Measurements from ENCODE around the gene RTL5. TPM values are rescaled to one million over a fixed set of nuclear protein-coding genes. Genes with fewer than 3 reads are reported as not detected.
A peak's percentile ranks its signal among the peaks of the same experiment; 100 is the strongest.

The RTL5 gene
- total and polyA plus RNA-seq, 10 of the 15 experiments (the other 5 are each of a cell fraction or from before 2014, with no cell fraction given) = under 0.01 to 0.10 (median 0.03) TPM; not detected in 5

- TF ChIP-seq, protein P1, sequence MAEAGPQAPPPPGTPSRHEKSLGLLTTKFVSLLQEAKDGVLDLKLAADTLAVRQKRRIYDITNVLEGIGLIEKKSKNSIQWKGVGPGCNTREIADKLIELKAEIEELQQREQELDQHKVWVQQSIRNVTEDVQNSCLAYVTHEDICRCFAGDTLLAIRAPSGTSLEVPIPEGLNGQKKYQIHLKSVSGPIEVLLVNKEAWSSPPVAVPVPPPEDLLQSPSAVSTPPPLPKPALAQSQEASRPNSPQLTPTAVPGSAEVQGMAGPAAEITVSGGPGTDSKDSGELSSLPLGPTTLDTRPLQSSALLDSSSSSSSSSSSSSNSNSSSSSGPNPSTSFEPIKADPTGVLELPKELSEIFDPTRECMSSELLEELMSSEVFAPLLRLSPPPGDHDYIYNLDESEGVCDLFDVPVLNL (IDR thresholded peaks at IDR 0.05; ENCODE audit: low read depth, low read length) = no peak
- TF ChIP-seq SP1 (IDR thresholded peaks at IDR 0.05; ENCODE audit: low read depth, low read length) (no peak), BRCA1 (IDR thresholded peaks at IDR 0.05; ENCODE audit: low read depth, low read length) (no peak)
Measured at GRCh38 chrX:72129661-72130060, 2.1 kb downstream of the RTL5 start (continued).

DNA sequence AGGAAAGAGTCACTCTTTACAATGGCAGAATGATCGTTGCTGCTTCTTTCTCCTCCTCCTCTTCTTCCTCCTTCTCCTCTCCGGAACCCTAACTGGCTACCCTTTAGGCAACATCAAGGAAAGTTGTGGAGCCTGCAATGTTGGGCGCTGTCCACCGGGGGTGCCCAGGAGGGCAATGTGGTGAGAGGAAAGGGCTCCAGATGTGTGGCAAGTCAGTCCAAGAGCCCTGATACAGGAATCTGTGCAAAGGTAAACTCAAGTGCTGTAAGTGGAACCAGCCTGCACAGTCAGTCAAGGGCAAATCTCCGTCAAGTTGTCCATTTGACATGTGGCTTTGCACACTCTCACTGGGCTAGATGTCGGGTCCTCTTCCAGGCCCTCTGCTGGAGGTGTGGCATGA lies 2.8 kb downstream of the RTL5 start:
- Histone ChIP-seq H3K79me2 (ENCODE audit: control insufficient read depth, insufficient read depth, low read length) (no peaks in the 10 kb centered on the region), H3K27me3 (replicated peaks in 1 of 2; ENCODE audit: control insufficient read depth in 2 of 2, insufficient read depth in 2 of 2, low read length in 1 of 2) (peaks cover 0 to 8% of the 10 kb centered on the region in 2 experiments), H3K4me2 (ENCODE audit: control insufficient read depth, insufficient read depth) (no peak overlapping the region), H3K4me3 (no peak overlapping the region), H3K36me3 (ENCODE audit: control insufficient read depth in 2 of 2, insufficient read depth in 2 of 2, low read length in 1 of 2) (no peaks in the 10 kb centered on the region), H4K20me1 (ENCODE audit: control insufficient read depth, insufficient read depth) (no peaks in the 10 kb centered on the region), H3K4me1 (ENCODE audit: control insufficient read depth, insufficient read depth, low read length) (0 out of 2 replicates have a peak, but pooled peaks cover 2% of the 10 kb centered on the region), H2AFZ (ENCODE audit: control insufficient read depth, low read depth, low read length) (no peak overlapping the region), H3K9me3 (replicated peaks; ENCODE audit: control insufficient read depth, insufficient read depth, low read length) (no peaks in the 10 kb centered on the region; the same call in 2 of the 3 replicates), H3K27ac (ENCODE audit: control insufficient read depth, insufficient read depth) (no peak overlapping the region), H3K9ac (ENCODE audit: control insufficient read depth, insufficient read depth, low read length) (no peak overlapping the region)
- ChIA-PET RAD21 (ENCODE audit: unreplicated experiment) (no interaction called here), POLR2A (no interaction called here), CTCF (interaction anchor here (1.0 to 9.8 kb wide), 2 partner anchors 108 to 129 kb away, joined by 3 to 81 read pairs; no protein-coding TSS in a partner anchor), SMC1A (ENCODE audit: uncharacterized antibody, unreplicated experiment) (no interaction called here)
- DNase-seq (ENCODE audit: low read depth, low spot score) = no peak
- in situ Hi-C loops (cut with MboI) = loop anchor here (5.0 kb wide), 2 partner anchors 107 to 132 kb away; no protein-coding TSS in a partner anchor
- intact Hi-C loops (cut with micrococcal nuclease; ENCODE audit: unreplicated experiment) = loop anchor here (5.0 kb wide), 1 partner anchor 53 kb away; the partner anchor contains the start of gene PIN4
- no peak for FAIRE-seq
- no TSS peak for BruUV-seq (replicated peaks)
- 48% methylated on average over 4 of the region's 6 CpGs for WGBS (ENCODE audit: insufficient coverage, insufficient replicate concordance, low lambda C conversion rate, missing lambda C conversion rate)
- 0 out of 3 replicates have a peak, but pooled peaks have one; percentile 15 for ATAC-seq
- TF ChIP-seq, protein P2, sequence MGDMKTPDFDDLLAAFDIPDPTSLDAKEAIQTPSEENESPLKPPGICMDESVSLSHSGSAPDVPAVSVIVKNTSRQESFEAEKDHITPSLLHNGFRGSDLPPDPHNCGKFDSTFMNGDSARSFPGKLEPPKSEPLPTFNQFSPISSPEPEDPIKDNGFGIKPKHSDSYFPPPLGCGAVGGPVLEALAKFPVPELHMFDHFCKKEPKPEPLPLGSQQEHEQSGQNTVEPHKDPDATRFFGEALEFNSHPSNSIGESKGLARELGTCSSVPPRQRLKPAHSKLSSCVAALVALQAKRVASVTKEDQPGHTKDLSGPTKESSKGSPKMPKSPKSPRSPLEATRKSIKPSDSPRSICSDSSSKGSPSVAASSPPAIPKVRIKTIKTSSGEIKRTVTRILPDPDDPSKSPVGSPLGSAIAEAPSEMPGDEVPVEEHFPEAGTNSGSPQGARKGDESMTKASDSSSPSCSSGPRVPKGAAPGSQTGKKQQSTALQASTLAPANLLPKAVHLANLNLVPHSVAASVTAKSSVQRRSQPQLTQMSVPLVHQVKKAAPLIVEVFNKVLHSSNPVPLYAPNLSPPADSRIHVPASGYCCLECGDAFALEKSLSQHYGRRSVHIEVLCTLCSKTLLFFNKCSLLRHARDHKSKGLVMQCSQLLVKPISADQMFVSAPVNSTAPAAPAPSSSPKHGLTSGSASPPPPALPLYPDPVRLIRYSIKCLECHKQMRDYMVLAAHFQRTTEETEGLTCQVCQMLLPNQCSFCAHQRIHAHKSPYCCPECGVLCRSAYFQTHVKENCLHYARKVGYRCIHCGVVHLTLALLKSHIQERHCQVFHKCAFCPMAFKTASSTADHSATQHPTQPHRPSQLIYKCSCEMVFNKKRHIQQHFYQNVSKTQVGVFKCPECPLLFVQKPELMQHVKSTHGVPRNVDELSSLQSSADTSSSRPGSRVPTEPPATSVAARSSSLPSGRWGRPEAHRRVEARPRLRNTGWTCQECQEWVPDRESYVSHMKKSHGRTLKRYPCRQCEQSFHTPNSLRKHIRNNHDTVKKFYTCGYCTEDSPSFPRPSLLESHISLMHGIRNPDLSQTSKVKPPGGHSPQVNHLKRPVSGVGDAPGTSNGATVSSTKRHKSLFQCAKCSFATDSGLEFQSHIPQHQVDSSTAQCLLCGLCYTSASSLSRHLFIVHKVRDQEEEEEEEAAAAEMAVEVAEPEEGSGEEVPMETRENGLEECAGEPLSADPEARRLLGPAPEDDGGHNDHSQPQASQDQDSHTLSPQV (IDR thresholded peaks at IDR 0.05) = no peak
- no peak for TF ChIP-seq POLR2AphosphoS2 (IDR thresholded peaks at IDR 0.05; ENCODE audit: low read depth, low read length)
- TF ChIP-seq, protein P3, sequence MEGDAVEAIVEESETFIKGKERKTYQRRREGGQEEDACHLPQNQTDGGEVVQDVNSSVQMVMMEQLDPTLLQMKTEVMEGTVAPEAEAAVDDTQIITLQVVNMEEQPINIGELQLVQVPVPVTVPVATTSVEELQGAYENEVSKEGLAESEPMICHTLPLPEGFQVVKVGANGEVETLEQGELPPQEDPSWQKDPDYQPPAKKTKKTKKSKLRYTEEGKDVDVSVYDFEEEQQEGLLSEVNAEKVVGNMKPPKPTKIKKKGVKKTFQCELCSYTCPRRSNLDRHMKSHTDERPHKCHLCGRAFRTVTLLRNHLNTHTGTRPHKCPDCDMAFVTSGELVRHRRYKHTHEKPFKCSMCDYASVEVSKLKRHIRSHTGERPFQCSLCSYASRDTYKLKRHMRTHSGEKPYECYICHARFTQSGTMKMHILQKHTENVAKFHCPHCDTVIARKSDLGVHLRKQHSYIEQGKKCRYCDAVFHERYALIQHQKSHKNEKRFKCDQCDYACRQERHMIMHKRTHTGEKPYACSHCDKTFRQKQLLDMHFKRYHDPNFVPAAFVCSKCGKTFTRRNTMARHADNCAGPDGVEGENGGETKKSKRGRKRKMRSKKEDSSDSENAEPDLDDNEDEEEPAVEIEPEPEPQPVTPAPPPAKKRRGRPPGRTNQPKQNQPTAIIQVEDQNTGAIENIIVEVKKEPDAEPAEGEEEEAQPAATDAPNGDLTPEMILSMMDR (IDR thresholded peaks at IDR 0.05 in 2 of 3, conservative IDR thresholded peaks at IDR 0.05 in 1 of 3; ENCODE audit: control insufficient read depth in 2 of 3, extremely low read depth in 1 of 3, insufficient read depth in 1 of 3, low read depth in 3 of 3, low read length in 3 of 3) = peak in 1 of 3 experiments; percentile 21; a peak in 1 of 6 replicates

Data from GM12878 (cell line).